MCF 10A (cell line): ENCODE results near the gene COX8C. TPM values are rescaled to one million over a fixed set of nuclear protein-coding genes. Genes with fewer than 3 reads are reported as not detected.
"Not testable (repeated sequence)": the region's sequence is repeated elsewhere in the genome, so short reads cannot be mapped to it uniquely, and the experiment has no call there.

ENCODE experiments used
- BruUV-seq: library from RNA; stranded (reverse); fragments of 400-500 nt; replicated peaks from 2 replicates; lab custom pipeline; 2021; lab: Mats Ljungman, UMichigan
- CTCF ChIA-PET: fragments of 300-600 bp; sonication (Branson Sonifier 250); formaldehyde crosslinking; extraction: SDS; loops from one replicate; lab custom pipeline; 2021; ENCODE audit warnings: antibody characterized with exemption, inconsistent platforms; lab: Yijun Ruan, JAX
- POLR2A ChIA-PET: fragments of 300-600, 350-650 bp; sonication (Branson Sonifier 250); formaldehyde crosslinking; extraction: SDS; loops from one replicate; lab custom pipeline; 2020; ENCODE audit warnings: antibody characterized with exemption, inconsistent platforms; lab: Yijun Ruan, JAX
- DNase-seq: peaks from one replicate; pipeline ENCODE4 v3.0.0-alpha.2; 2018; ENCODE audit not compliant: unreplicated experiment
- H3K27ac Mint-ChIP-seq: one replicate; pipeline ENCODE4 v1.8.0; 2022; ENCODE audit warnings: mild to moderate bottlenecking, low read depth, mixed read lengths; ENCODE audit not compliant: unreplicated experiment
- H3K27me3 Mint-ChIP-seq: one replicate; pipeline ENCODE4 v1.8.0; 2022; ENCODE audit warnings: mixed read lengths; ENCODE audit not compliant: insufficient read depth, unreplicated experiment
- H3K36me3 Mint-ChIP-seq: one replicate; pipeline ENCODE4 v1.8.0; 2022; ENCODE audit warnings: mild to moderate bottlenecking, moderate library complexity, mixed read lengths; ENCODE audit not compliant: insufficient read depth, unreplicated experiment
- H3K4me1 Mint-ChIP-seq: one replicate; pipeline ENCODE4 v1.8.0; 2022; ENCODE audit warnings: mixed read lengths; ENCODE audit not compliant: insufficient read depth, unreplicated experiment
- H3K4me3 Mint-ChIP-seq: one replicate; pipeline ENCODE4 v1.8.0; 2022; ENCODE audit warnings: mild to moderate bottlenecking, moderate library complexity, mixed read lengths; ENCODE audit not compliant: unreplicated experiment
- H3K9me3 Mint-ChIP-seq: one replicate; pipeline ENCODE4 v1.8.0; 2022; ENCODE audit warnings: mixed read lengths; ENCODE audit not compliant: unreplicated experiment
- CTCF ChIP-seq: fragments of 200-600 bp; IDR thresholded peaks from one replicate; pipeline ENCODE4 v1.8.0; 2022; ENCODE audit warnings: antibody characterized with exemption, mild to moderate bottlenecking; ENCODE audit not compliant: unreplicated experiment
- intact Hi-C: fragments of 100-400 bp; cut with micrococcal nuclease; formaldehyde crosslinking; loops from 2 replicates; pipeline ENCODE4 v1.14.1; 2022
- total RNA-seq: library from RNA; stranded (reverse); gene quantifications from 2 replicates; pipeline ENCODE4 v1.2.3, GENCODE V29; 2022

Gene COX8C
- total RNA-seq, 1 experiment from 2014 or later = not detected

GRCh38 chr14:93381644-93382043 is 34.7 kb downstream of the COX8C start:
- no peaks in the 10 kb centered on the region for H3K4me1 Mint-ChIP-seq
- H3K9me3 Mint-ChIP-seq = no peaks in the 10 kb centered on the region
- no peak overlapping the region for H3K27ac Mint-ChIP-seq
- CTCF ChIA-PET = no interaction called here
- peaks cover 99% of the 10 kb centered on the region for H3K27me3 Mint-ChIP-seq
- DNase-seq = no peak
- intact Hi-C loops = no loop called here
- H3K4me3 Mint-ChIP-seq = no peak overlapping the region
- no peaks in the 10 kb centered on the region for H3K36me3 Mint-ChIP-seq
- no peak for TF ChIP-seq CTCF
- POLR2A ChIA-PET = no interaction called here
- no TSS peak for BruUV-seq

DNA sequence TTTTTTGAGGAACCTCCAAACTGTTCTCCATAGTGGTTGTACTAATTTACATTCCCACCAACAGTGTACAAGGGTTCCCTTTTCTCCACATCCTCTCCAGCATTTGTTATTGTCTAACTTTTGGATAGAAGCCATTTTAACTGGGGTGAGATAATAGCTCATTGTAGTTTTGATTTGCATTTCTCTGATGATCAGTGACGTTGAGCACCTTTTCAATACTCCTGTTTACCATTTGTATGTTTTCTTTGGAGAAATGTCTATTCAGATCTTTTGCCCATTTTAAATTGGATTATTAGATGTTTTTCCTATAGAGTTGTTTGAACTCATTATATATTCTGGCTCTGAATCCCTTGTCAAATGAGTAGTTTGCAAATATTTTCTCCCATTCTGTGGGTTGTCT is 37.3 kb downstream of the COX8C start:
- H3K27me3 Mint-ChIP-seq = peaks cover 100% of the 10 kb centered on the region
- intact Hi-C loops, H3K36me3 Mint-ChIP-seq, CTCF ChIA-PET, POLR2A ChIA-PET, H3K4me3 Mint-ChIP-seq, H3K4me1 Mint-ChIP-seq, DNase-seq, H3K9me3 Mint-ChIP-seq, BruUV-seq, H3K27ac Mint-ChIP-seq: not testable (repeated sequence)

DNA sequence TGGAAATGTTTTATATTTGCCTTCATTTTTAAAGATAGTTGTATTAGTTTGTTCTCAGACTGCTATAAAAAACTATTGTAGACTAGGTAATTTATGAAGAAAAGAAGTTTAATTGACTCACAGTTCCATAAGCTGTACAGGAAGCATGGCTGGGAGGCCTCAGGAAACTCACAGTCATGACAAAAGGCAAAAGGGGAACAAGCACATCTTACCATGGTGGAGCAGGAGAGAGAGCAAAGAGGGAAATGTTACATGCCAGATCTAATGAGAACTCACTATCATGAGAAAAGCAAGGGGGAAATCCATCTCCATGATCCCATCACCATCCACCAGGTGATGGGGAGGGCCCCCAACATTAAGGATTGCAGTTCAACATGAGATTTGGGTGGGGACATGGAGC is 48.2 kb downstream of the COX8C start:
- Mint-ChIP-seq H3K9me3 (no peaks in the 10 kb centered on the region), H3K36me3 (no peaks in the 10 kb centered on the region), H3K4me1 (no peaks in the 10 kb centered on the region), H3K27me3 (peaks cover 78% of the 10 kb centered on the region), H3K4me3 (no peak overlapping the region), H3K27ac (no peak overlapping the region)
- BruUV-seq = no TSS peak
- ChIA-PET CTCF (no interaction called here), POLR2A (no interaction called here)
- no peak for DNase-seq
- intact Hi-C loops = no loop called here
- no peak for TF ChIP-seq CTCF

DNA sequence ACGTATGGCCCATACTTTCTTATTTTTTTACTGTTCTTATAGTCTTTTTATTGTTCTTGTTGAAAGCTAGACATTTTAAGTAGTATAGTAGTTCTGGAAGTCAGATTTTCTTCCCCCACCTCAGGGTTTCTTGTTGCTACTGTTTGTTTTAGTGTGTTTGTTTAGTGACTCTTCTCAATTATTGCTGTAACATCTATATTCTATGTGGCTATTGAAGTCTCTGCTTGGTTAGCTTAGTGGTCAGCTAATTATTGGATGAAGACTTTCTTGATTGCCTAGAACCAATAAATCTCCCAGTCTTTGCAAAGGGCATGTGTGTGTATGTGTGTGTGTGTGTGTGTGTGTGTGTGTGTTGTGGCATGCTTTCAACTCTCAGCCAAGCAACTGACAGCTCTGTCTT is 49.5 kb downstream of the COX8C start:
- TF ChIP-seq CTCF = no peak
- ChIA-PET POLR2A (no interaction called here), CTCF (no interaction called here)
- intact Hi-C loops = no loop called here
- Mint-ChIP-seq H3K4me1 (no peaks in the 10 kb centered on the region), H3K27me3 (peaks cover 81% of the 10 kb centered on the region), H3K36me3 (no peaks in the 10 kb centered on the region), H3K4me3 (no peak overlapping the region), H3K27ac (no peak overlapping the region), H3K9me3 (no peaks in the 10 kb centered on the region)
- no TSS peak for BruUV-seq
- no peak for DNase-seq

Other genes with a start within 250 kb of the COX8C start
- 84.7 and 133 TPM in 2 replicates for gene ITPK1, start 231.3 kb upstream of the COX8C start, total RNA-seq
- 17.5 and 22.1 TPM in 2 replicates for gene MOAP1, start 162.3 kb upstream of the COX8C start, total RNA-seq
- 14.3 and 15.4 TPM in 2 replicates for gene LYSET, start 161.9 kb upstream of the COX8C start, total RNA-seq
- 9.9 and 12.3 TPM in 2 replicates for gene GON7, start 140.1 kb upstream of the COX8C start, total RNA-seq
- gene UBR7, start 139.9 kb upstream of the COX8C start, total RNA-seq = 12.7 and 13.0 TPM in 2 replicates
- 32.5 and 45.4 TPM in 2 replicates for gene BTBD7, start 14.1 kb upstream of the COX8C start, total RNA-seq
- gene UNC79, start 83.8 kb downstream of the COX8C start, total RNA-seq = 0.05 TPM in 2 replicates